Rectal smooth muscle tissue (tissue), 1 donor: Measurements from ENCODE around the gene PLCB4.

Experiments
- H3K27ac ChIP-seq: one replicate; pipeline ENCODE4 v1.7.0; 2013; ENCODE audit warnings: low read depth, low read length, inconsistent platforms
- H3K27me3 ChIP-seq: one replicate; pipeline ENCODE4 v1.7.0; 2013; ENCODE audit warnings: low read length; ENCODE audit not compliant: control insufficient read depth, insufficient read depth
- H3K36me3 ChIP-seq: one replicate; pipeline ENCODE4 v1.7.0; 2013; ENCODE audit warnings: low read length; ENCODE audit not compliant: control insufficient read depth, insufficient read depth
- H3K4me1 ChIP-seq: one replicate; pipeline ENCODE4 v1.7.0; 2013; ENCODE audit warnings: low read length; ENCODE audit not compliant: control insufficient read depth, insufficient read depth
- H3K4me3 ChIP-seq: one replicate; pipeline ENCODE4 v1.7.0; 2013; ENCODE audit warnings: low read length
- H3K9ac ChIP-seq: one replicate; pipeline ENCODE4 v1.7.0; 2013; ENCODE audit warnings: low read length

The PLCB4 gene

DNA sequence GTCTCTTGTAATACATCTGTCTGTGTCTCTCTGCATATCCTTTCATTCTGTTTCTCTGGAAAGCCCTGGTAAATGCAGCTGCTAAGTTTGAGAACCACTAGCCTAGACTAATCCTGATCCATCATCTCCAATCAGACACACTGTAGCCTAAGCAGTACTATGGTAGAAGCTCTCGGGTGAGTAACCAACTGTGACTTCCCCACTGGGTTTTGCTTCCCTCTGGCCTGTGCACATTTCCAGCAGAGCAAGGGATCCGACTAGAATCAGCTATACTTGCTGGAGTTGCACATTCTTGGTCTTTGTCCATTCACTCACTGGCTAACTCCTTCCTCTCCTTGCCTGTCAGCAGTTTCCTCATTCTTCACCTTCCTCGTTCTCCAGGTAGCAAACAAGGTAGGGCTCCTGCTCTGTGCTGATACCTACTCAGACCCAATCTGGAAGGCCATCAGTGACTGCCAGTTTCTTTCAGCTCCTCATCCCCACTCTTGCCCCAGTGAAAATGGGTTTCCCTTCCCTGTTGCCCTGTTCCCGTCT, 184.2 kb downstream of the PLCB4 start:
- Histone ChIP-seq H3K4me3 (no peak overlapping the region), H3K9ac (no peak overlapping the region), H3K27ac (no peak overlapping the region), H3K4me1 (no peaks in the 10 kb centered on the region), H3K36me3 (no peaks in the 10 kb centered on the region), H3K27me3 (no peaks in the 10 kb centered on the region)

- H3K4me3 ChIP-seq, result no peak overlapping the region
- H3K27me3 ChIP-seq, result no peaks in the 10 kb centered on the region
- H3K36me3 ChIP-seq, result no peaks in the 10 kb centered on the region
- H3K4me1 ChIP-seq, result no peaks in the 10 kb centered on the region
- no peak overlapping the region for H3K9ac ChIP-seq
- H3K27ac ChIP-seq, result no peak overlapping the region
These were observed 186.3 kb downstream of the PLCB4 start for GRCh38 chr20:9255171-9255570.

DNA sequence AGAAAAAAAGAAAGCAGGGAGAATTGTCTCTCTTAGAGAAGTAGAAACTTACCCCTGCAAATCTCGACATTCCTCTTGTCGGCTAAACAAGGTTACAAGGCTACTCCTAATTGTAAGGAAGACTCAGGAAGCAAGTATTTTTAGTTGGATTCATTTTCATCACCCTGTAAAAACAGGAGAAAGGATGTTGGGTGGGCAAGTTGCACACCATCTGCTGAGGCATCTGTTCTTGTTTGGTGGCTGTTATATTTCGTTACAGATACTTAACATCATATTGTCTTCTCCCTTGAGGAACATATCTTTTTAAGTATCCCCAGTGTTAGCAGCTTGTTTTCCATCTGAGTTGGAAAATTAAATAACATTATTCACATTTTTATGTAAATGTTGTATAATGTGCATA, 187.5 kb downstream of the PLCB4 start:
- Histone ChIP-seq H3K27ac (no peak overlapping the region), H3K9ac (no peak overlapping the region), H3K36me3 (no peaks in the 10 kb centered on the region), H3K4me1 (no peaks in the 10 kb centered on the region), H3K27me3 (no peaks in the 10 kb centered on the region), H3K4me3 (no peak overlapping the region)

GRCh38 chr20:9258901-9259300, 190.0 kb downstream of the PLCB4 start:
- Histone ChIP-seq H3K4me3 (no peak overlapping the region), H3K27me3 (no peaks in the 10 kb centered on the region), H3K27ac (no peak overlapping the region), H3K9ac (no peak overlapping the region), H3K4me1 (peaks cover 7% of the 10 kb centered on the region), H3K36me3 (no peaks in the 10 kb centered on the region)

DNA sequence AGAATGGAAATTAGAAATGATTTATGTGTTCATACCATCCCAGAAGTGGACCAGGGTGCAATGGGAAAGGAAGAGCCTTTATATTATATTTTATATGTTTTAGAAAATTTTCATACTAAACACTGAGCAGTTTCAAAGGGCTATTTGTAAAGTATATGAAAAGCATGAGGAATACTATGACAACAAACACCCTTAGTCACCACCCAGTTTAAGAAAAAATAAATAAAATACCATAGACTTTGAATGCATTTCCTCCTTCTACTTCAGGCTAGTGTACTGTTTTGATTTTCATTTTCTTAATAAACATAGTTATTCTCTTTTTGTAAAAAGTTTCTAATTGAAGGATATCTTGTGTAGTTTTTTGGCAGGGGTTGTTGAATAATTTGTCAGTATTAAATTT, 191.1 kb downstream of the PLCB4 start:
- no peak overlapping the region for H3K4me3 ChIP-seq
- H3K9ac ChIP-seq, result no peak overlapping the region
- H3K27ac ChIP-seq, result no peak overlapping the region
- H3K27me3 ChIP-seq, result no peaks in the 10 kb centered on the region
- no peaks in the 10 kb centered on the region for H3K36me3 ChIP-seq
- H3K4me1 ChIP-seq, result peaks cover 7% of the 10 kb centered on the region

- Histone ChIP-seq H3K9ac (no peak overlapping the region), H3K27ac (no peak overlapping the region), H3K4me3 (no peak overlapping the region), H3K27me3 (no peaks in the 10 kb centered on the region), H3K4me1 (peaks cover 7% of the 10 kb centered on the region), H3K36me3 (no peaks in the 10 kb centered on the region)
These were observed 192.9 kb downstream of the PLCB4 start for GRCh38 chr20:9261781-9262180.

DNA sequence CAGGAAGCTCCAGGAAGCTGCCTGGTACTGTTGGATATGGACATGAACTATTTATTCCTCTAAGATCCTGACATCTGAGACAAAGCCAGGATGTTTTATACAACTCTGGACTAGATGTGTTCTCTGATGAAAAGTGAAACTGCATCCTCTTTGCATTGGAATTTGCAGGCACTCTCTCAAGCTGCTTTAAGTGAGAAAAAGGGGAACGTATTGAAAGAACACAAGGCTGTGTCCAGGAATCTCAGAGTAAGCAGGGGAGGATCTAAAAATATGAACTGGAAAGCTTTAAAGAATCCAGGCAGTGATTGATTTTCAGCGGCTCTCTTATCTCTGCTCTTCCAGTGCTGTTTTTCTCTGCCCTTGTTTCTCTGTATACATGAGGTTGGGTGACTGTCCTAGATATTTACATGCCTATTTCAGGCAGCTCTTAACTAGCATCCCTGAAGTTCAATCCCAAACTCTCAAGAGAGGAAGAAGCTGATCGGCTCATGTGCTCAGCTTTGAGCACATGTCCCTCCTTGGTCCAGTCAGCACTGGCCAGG, 193.8 kb downstream of the PLCB4 start:
- Histone ChIP-seq H3K4me3 (peak overlapping the region; percentile 15), H3K36me3 (no peaks in the 10 kb centered on the region), H3K27ac (peak overlapping the region; percentile 14), H3K9ac (no peak overlapping the region), H3K4me1 (peaks cover 7% of the 10 kb centered on the region), H3K27me3 (no peaks in the 10 kb centered on the region)

DNA sequence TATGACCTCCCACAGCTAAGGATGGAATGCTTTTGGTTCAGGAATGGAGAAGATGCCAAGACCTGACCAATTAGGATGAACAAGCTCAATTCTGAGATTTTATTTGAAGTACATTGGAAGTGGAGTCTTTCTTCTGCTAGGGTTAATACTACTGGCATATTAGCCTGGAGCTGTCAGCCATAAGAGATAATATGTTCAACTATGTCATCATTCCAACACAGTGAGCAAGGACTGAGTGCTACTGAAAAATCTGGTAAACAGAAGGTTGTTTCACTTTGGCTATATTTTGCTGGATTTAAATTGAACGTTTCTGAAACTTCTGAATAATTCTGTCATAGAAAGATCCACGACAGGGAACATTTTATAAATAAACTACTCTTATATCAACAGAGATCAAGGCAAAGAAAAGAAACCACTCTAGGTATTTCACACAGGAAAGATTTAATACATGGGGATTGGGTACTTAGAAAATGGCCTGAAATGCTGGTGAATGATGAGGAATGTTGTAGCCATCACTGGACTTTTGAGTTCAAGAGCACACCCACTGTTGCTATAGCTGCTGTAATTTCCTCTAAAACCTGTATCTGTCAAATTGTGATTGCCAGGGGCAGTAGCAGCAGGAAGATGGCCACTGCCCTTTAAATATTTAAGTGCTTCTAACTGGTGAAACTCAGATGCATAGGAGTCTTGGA, 200.5 kb downstream of the PLCB4 start:
- H3K36me3 ChIP-seq, result no peaks in the 10 kb centered on the region
- peaks cover 2% of the 10 kb centered on the region for H3K4me1 ChIP-seq
- no peak overlapping the region for H3K27ac ChIP-seq
- no peak overlapping the region for H3K4me3 ChIP-seq
- H3K9ac ChIP-seq, result no peak overlapping the region
- no peaks in the 10 kb centered on the region for H3K27me3 ChIP-seq

GRCh38 chr20:9270831-9271230, 201.9 kb downstream of the PLCB4 start:
- H3K27ac ChIP-seq, result no peak overlapping the region

GRCh38 chr20:9276966-9277468, 208.1 kb downstream of the PLCB4 start:
- peak overlapping the region; percentile 63 for H3K27ac ChIP-seq
- peaks cover 7% of the 10 kb centered on the region for H3K4me1 ChIP-seq

More at GRCh38 chr20:9270831-9271230, 201.9 kb downstream of the PLCB4 start:
- Histone ChIP-seq H3K4me3 (no peak overlapping the region), H3K4me1 (peaks cover 2% of the 10 kb centered on the region), H3K36me3 (no peaks in the 10 kb centered on the region), H3K9ac (no peak overlapping the region), H3K27me3 (no peaks in the 10 kb centered on the region)

DNA sequence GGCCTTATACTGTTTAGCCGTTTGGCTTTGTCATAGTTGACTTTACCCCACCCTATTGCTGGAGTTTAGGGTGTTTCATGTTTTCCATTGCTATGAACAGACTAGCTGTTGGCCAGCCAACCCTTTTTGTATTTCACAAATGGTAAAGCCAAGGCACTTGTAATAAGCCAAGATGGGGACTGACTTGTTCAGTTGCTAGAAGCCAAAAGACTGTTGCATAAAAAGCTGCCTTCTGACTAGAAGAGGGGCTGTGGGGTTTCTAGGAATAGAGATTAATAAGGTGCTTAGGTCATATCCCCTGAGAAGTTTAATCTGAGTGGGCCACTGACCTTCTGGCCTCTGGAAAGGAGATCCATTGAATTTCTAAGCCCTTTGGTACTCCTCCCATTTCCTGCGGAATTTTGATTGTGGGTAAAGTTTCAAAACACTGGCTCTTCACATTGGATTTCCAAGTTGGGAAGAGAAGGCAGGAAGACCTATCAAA, 211.1 kb downstream of the PLCB4 start:
- Histone ChIP-seq H3K36me3 (no peaks in the 10 kb centered on the region), H3K27me3 (no peaks in the 10 kb centered on the region), H3K4me3 (no peak overlapping the region), H3K27ac (peak overlapping the region; percentile 21), H3K9ac (no peak overlapping the region), H3K4me1 (peaks cover 9% of the 10 kb centered on the region)

More at GRCh38 chr20:9276966-9277468, 208.1 kb downstream of the PLCB4 start:
- Histone ChIP-seq H3K4me3 (no peak overlapping the region), H3K36me3 (no peaks in the 10 kb centered on the region), H3K9ac (no peak overlapping the region), H3K27me3 (no peaks in the 10 kb centered on the region)

DNA sequence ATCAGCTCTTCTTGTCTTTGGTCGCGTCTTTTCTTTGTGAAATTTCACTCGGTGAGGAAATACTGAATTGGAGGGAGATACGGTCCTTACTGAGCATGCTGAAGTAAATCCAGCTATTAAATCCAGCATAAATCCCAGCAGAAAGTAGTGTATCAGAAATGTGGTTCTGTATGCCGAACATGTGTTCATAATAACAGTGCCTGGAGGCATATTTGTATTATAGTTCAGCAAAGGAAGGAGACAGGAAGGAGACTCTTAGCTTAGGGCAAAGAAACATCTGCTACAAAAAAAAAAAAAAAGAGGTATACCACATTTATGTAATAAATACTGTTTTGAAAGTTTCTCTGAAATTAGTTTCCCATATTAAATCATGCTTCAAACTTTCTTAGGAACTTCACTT, 211.8 kb downstream of the PLCB4 start:
- no peak overlapping the region for H3K9ac ChIP-seq
- H3K27ac ChIP-seq, result no peak overlapping the region
- no peak overlapping the region for H3K4me3 ChIP-seq
- H3K27me3 ChIP-seq, result no peaks in the 10 kb centered on the region
- no peaks in the 10 kb centered on the region for H3K36me3 ChIP-seq
- peaks cover 9% of the 10 kb centered on the region for H3K4me1 ChIP-seq
